A673 (cell line): ENCODE results near the gene HEMGN.
A peak's percentile ranks its signal among the peaks of the same experiment; 100 is the strongest.

Source experiments
- EZH2 ChIP-seq: fragments of 200-600 bp; sonication (generic); IDR thresholded peaks from 2 replicates; pipeline ENCODE4 v1.6.1; 2017; ENCODE audit warnings: borderline replicate concordance, low read depth, mild to moderate bottlenecking, mixed read lengths, antibody characterized with exemption, low read length; ENCODE audit not compliant: poor library complexity, severe bottlenecking
- TF ChIP-seq, protein P1 (sequence below): fragments of 300-800, 200-600 bp; sonication (generic); conservative IDR thresholded peaks from 2 replicates; pipeline ENCODE4 v1.5.1; 2017; ENCODE audit warnings: low read depth, mild to moderate bottlenecking, antibody characterized with exemption, low read length, moderate library complexity, mixed read lengths

DNA sequence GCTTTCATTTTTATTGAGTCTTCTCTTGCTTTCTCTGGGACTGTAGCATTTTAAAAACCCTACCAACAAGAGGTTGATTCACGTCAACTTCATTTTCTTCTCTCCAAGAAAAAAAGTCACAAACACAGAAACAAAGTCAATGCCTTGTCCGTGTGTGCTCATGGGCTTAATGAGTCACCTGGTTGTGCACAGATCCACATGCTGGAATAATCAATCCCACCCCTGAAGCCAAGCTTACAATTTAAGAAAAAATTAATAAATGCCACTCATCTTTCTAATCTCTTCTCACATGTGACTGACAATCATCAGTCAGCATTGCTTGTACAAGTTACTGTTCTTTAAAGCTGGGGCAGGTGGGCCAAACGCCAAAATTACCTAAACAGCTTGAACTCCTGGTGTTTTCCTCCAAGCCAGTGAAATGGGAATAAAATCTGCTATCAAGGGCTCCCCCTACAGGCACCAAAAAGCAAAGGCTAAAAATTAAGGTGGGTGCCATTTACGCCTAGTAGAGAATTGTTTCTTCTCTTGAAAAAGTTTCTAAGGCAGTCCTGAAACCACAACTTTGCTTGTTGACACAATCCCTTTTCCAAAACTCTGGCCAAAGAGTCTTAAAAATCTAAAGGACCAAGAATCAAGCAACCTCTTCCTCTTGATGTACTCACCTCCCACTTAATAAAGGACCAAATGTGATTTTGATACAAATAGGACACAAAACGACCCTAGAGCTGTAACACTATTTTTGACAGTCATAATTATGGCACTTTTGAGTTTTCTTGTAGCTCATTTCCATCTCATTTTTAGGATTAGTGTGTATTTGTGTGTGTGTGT lies 37.0 kb downstream of the HEMGN start:
- TF ChIP-seq, protein P1, sequence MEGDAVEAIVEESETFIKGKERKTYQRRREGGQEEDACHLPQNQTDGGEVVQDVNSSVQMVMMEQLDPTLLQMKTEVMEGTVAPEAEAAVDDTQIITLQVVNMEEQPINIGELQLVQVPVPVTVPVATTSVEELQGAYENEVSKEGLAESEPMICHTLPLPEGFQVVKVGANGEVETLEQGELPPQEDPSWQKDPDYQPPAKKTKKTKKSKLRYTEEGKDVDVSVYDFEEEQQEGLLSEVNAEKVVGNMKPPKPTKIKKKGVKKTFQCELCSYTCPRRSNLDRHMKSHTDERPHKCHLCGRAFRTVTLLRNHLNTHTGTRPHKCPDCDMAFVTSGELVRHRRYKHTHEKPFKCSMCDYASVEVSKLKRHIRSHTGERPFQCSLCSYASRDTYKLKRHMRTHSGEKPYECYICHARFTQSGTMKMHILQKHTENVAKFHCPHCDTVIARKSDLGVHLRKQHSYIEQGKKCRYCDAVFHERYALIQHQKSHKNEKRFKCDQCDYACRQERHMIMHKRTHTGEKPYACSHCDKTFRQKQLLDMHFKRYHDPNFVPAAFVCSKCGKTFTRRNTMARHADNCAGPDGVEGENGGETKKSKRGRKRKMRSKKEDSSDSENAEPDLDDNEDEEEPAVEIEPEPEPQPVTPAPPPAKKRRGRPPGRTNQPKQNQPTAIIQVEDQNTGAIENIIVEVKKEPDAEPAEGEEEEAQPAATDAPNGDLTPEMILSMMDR, result peak; percentile 81
- TF ChIP-seq EZH2, result no peak
